ENCODE data around the gene IMMP2L.

DNA sequence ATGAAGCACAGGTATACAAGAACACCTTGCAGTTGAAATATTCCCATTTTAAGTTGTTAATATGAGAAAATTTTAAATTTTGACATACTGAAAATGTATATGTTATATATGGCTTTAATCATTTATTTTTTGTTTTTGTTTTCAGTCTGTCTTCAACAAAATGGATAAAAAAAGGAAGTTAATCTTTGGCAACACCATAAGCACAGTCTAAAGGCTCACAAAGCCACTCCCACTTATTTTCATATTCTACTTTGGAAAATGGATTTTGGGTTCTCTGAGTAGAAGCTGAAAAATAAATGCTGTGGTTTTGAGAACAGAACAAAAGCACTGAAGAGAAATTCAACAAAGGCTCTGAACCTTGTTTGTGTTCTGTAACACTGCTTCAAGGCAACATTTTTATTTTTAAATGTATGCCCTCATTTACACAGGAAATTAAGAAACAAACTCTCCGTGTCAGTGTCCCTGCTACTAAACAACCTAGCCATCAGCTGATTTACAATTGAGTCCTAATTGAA lies 552.7 kb downstream of the IMMP2L start:
- TF ChIP-seq, protein P1, sequence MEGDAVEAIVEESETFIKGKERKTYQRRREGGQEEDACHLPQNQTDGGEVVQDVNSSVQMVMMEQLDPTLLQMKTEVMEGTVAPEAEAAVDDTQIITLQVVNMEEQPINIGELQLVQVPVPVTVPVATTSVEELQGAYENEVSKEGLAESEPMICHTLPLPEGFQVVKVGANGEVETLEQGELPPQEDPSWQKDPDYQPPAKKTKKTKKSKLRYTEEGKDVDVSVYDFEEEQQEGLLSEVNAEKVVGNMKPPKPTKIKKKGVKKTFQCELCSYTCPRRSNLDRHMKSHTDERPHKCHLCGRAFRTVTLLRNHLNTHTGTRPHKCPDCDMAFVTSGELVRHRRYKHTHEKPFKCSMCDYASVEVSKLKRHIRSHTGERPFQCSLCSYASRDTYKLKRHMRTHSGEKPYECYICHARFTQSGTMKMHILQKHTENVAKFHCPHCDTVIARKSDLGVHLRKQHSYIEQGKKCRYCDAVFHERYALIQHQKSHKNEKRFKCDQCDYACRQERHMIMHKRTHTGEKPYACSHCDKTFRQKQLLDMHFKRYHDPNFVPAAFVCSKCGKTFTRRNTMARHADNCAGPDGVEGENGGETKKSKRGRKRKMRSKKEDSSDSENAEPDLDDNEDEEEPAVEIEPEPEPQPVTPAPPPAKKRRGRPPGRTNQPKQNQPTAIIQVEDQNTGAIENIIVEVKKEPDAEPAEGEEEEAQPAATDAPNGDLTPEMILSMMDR (IDR thresholded peaks at IDR 0.05; ENCODE audit: low read depth, low read length, missing input control): no peak
- no peak for TF ChIP-seq REST (IDR thresholded peaks at IDR 0.05)
- no peak for TF ChIP-seq MAX (IDR thresholded peaks at IDR 0.05)
- TF ChIP-seq, protein P2, sequence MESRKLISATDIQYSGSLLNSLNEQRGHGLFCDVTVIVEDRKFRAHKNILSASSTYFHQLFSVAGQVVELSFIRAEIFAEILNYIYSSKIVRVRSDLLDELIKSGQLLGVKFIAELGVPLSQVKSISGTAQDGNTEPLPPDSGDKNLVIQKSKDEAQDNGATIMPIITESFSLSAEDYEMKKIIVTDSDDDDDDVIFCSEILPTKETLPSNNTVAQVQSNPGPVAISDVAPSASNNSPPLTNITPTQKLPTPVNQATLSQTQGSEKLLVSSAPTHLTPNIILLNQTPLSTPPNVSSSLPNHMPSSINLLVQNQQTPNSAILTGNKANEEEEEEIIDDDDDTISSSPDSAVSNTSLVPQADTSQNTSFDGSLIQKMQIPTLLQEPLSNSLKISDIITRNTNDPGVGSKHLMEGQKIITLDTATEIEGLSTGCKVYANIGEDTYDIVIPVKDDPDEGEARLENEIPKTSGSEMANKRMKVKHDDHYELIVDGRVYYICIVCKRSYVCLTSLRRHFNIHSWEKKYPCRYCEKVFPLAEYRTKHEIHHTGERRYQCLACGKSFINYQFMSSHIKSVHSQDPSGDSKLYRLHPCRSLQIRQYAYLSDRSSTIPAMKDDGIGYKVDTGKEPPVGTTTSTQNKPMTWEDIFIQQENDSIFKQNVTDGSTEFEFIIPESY (IDR thresholded peaks at IDR 0.05): no peak

Data from liver (tissue), 2 donors.